Caco-2 (cell line): ENCODE data around the gene SPANXD. TPM values are rescaled to one million over a fixed set of nuclear protein-coding genes. Genes with fewer than 3 reads are reported as not detected.

Source experiments
- BruUV-seq: library from RNA; stranded (reverse); fragments of 400-500 nt; replicated peaks from 2 replicates; lab custom pipeline; 2021; lab: Mats Ljungman, UMichigan
- CTCF ChIA-PET: fragments of 300-600 bp; sonication (Branson Sonifier 250); formaldehyde crosslinking; loops from one replicate; lab custom pipeline; 2022; ENCODE audit warnings: antibody characterized with exemption; lab: Charles Lee
- POLR2A ChIA-PET: fragments of 300-600 bp; sonication (Branson Sonifier 250); formaldehyde crosslinking; loops from one replicate; lab custom pipeline; 2022; ENCODE audit warnings: antibody characterized with exemption; lab: Charles Lee
- DNase-seq, 2 experiments: peaks; one replicate each; pipeline versions ENCODE4 v3.0.0 to v3.0.0-alpha.2; 2020 to 2022
- H3K27me3 ChIP-seq: replicated peaks from 2 replicates; pipeline ENCODE4 v1.6.0; 2011; ENCODE audit warnings: low read length; ENCODE audit not compliant: control insufficient read depth, insufficient read depth
- H3K36me3 ChIP-seq: 2 replicates; pipeline ENCODE4 v1.5.1; 2011; ENCODE audit warnings: low read length; ENCODE audit not compliant: control insufficient read depth, insufficient read depth
- H3K4me1 ChIP-seq: fragments of 250-450 bp; sonication (Bioruptor Pico); 2 replicates; pipeline ENCODE4 v1.5.1; 2020; ENCODE audit warnings: mild to moderate bottlenecking
- H3K4me3 ChIP-seq: 2 replicates; pipeline ENCODE4 v1.5.1; 2011; ENCODE audit warnings: low read depth, mild to moderate bottlenecking, control low read depth, low read length
- H3K9me3 ChIP-seq: fragments of 250-450 bp; sonication (Bioruptor Pico); 2 replicates; pipeline ENCODE4 v1.5.1; 2020; ENCODE audit warnings: mild to moderate bottlenecking, moderate library complexity
- H3K27ac Mint-ChIP-seq: one replicate; pipeline ENCODE4 v1.8.0; 2022; ENCODE audit warnings: mixed read lengths; ENCODE audit not compliant: unreplicated experiment
- H3K27me3 Mint-ChIP-seq: one replicate; pipeline ENCODE4 v1.8.0; 2022; ENCODE audit warnings: mixed read lengths; ENCODE audit not compliant: insufficient read depth, unreplicated experiment
- H3K36me3 Mint-ChIP-seq: one replicate; pipeline ENCODE4 v1.8.0; 2022; ENCODE audit warnings: mild to moderate bottlenecking, mixed read lengths; ENCODE audit not compliant: insufficient read depth, unreplicated experiment
- H3K4me1 Mint-ChIP-seq: one replicate; pipeline ENCODE4 v1.8.0; 2022; ENCODE audit warnings: low read depth, mixed read lengths; ENCODE audit not compliant: unreplicated experiment
- H3K4me3 Mint-ChIP-seq: one replicate; pipeline ENCODE4 v1.8.0; 2022; ENCODE audit warnings: mild to moderate bottlenecking, moderate library complexity, mixed read lengths; ENCODE audit not compliant: unreplicated experiment
- H3K9me3 Mint-ChIP-seq: one replicate; pipeline ENCODE4 v1.8.0; 2022; ENCODE audit warnings: mixed read lengths; ENCODE audit not compliant: unreplicated experiment
- CTCF ChIP-seq, 2 experiments: fragments of 200-600 bp in 1 of 2; IDR thresholded peaks; 1 replicate in 1 of 2; 2 replicates in 1 of 2; pipeline versions ENCODE4 v1.5.1 to v1.8.0; 2011 to 2022; ENCODE audit warnings: antibody characterized with exemption in 1 of 2, control low read depth in 1 of 2, inconsistent platforms in 1 of 2, low read depth in 1 of 2, low read length in 1 of 2, mild to moderate bottlenecking in 1 of 2, moderate library complexity in 1 of 2; ENCODE audit not compliant: insufficient read depth in 1 of 2, severe bottlenecking in 1 of 2, unreplicated experiment in 1 of 2
- intact Hi-C: fragments of 100-400 bp; cut with micrococcal nuclease; formaldehyde crosslinking; loops from one replicate; pipeline ENCODE4 v1.10.0; 2022; ENCODE audit not compliant: unreplicated experiment
- total RNA-seq: library from RNA; stranded (reverse); gene quantifications from 2 replicates; pipeline ENCODE4 v1.2.3, GENCODE V29; 2022

Gene SPANXD
- total RNA-seq, 1 experiment from 2014 or later = not detected

- H3K4me3 ChIP-seq = no peak overlapping the region
- Mint-ChIP-seq H3K4me1 (no peaks in the 10 kb centered on the region), H3K9me3 (no peaks in the 10 kb centered on the region), H3K27me3 (peaks cover 2% of the 10 kb centered on the region), H3K36me3 (no peaks in the 10 kb centered on the region), H3K27ac (no peak overlapping the region), H3K4me3 (no peak overlapping the region)
- H3K9me3 ChIP-seq = no peaks in the 10 kb centered on the region
- TF ChIP-seq CTCF (IDR thresholded peaks at IDR 0.05; ENCODE audit: insufficient read depth in 1 of 2, low read depth in 1 of 2, low read length in 1 of 2, severe bottlenecking in 1 of 2, unreplicated experiment in 1 of 2) = no peak
- no peak for DNase-seq
- no peaks in the 10 kb centered on the region for H3K4me1 ChIP-seq
- ChIA-PET POLR2A (no interaction called here), CTCF (no interaction called here)
- intact Hi-C loops = no loop called here
- no peaks in the 10 kb centered on the region for H3K36me3 ChIP-seq
- no TSS peak for BruUV-seq
- H3K27me3 ChIP-seq = no peaks in the 10 kb centered on the region
Measured at GRCh38 chrX:141669689-141670088, 28.9 kb downstream of the SPANXD start.

DNA sequence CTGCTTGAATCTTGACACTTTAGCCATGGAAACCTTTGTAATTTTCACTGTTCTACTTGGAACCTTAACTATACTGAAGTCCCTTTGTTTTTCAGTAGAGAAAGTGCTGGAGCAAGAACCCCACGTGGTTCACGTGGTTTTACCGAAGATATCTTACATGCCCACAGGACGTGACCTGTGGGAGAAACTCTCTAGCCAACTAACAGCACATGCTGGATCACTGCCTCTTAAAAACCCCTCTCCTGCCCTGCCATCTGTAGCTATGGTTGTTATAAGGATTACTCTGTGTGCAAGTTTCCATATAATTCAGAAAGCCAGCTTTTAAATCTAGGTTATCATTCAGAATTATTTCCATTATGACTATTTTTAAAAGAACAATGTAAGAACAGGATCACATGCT is 30.2 kb downstream of the SPANXD start:
- no peak for TF ChIP-seq CTCF (IDR thresholded peaks at IDR 0.05; ENCODE audit: insufficient read depth in 1 of 2, low read depth in 1 of 2, low read length in 1 of 2, severe bottlenecking in 1 of 2, unreplicated experiment in 1 of 2)
- DNase-seq = no peak
- H3K4me1 Mint-ChIP-seq = no peaks in the 10 kb centered on the region
- Histone ChIP-seq H3K4me3 (no peak overlapping the region), H3K27me3 (no peaks in the 10 kb centered on the region), H3K36me3 (no peaks in the 10 kb centered on the region), H3K9me3 (no peaks in the 10 kb centered on the region), H3K4me1 (no peaks in the 10 kb centered on the region)
- ChIA-PET POLR2A (no interaction called here), CTCF (no interaction called here)
- no peaks in the 10 kb centered on the region for H3K9me3 Mint-ChIP-seq
- H3K36me3 Mint-ChIP-seq = no peaks in the 10 kb centered on the region
- no peak overlapping the region for H3K4me3 Mint-ChIP-seq
- intact Hi-C loops = no loop called here
- no peak overlapping the region for H3K27ac Mint-ChIP-seq
- peaks cover 2% of the 10 kb centered on the region for H3K27me3 Mint-ChIP-seq
- no TSS peak for BruUV-seq

- no peak for DNase-seq
- Mint-ChIP-seq H3K4me3 (no peak overlapping the region), H3K36me3 (no peaks in the 10 kb centered on the region), H3K27me3 (no peaks in the 10 kb centered on the region), H3K4me1 (no peaks in the 10 kb centered on the region), H3K9me3 (no peaks in the 10 kb centered on the region), H3K27ac (no peak overlapping the region)
- TF ChIP-seq CTCF (IDR thresholded peaks at IDR 0.05; ENCODE audit: insufficient read depth in 1 of 2, low read depth in 1 of 2, low read length in 1 of 2, severe bottlenecking in 1 of 2, unreplicated experiment in 1 of 2) = no peak
- Histone ChIP-seq H3K4me3 (no peak overlapping the region), H3K27me3 (no peaks in the 10 kb centered on the region), H3K9me3 (no peaks in the 10 kb centered on the region), H3K36me3 (no peaks in the 10 kb centered on the region), H3K4me1 (no peaks in the 10 kb centered on the region)
- POLR2A ChIA-PET = no interaction called here
- intact Hi-C loops = no loop called here
- no TSS peak for BruUV-seq
- CTCF ChIA-PET = no interaction called here
Measured at GRCh38 chrX:141662781-141663180, 35.8 kb downstream of the SPANXD start.
